GM18508 (cell line): ENCODE measurements around the gene CACNA1F.

Experiments
- ATAC-seq: cut with Tn5 transposase; IDR thresholded peaks from one replicate; pipeline ENCODE4 v1.9.1; 2021; ENCODE audit warnings: moderate number of reproducible peaks; ENCODE audit not compliant: insufficient read depth, unreplicated experiment

The CACNA1F gene

DNA sequence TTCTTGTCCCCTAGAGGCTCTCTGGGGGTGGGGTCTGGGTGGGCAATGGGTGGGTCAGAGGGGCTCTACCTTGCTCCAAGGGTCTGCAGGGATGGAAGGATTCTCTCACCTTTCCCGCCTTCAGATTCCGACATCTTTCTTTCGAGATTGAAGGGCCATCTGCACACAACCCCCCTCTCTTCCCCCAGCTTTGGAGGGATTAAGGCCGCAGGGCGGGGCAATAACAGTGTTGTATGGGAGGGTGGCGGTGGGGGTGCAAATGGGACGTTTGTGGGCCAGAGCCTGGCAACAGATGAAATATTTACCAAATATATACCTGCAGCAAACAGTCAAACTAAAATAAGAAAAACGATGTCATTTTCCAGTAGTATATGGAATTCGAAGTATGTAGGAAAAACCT, at the start of gene CACNA1F:
TSS of gene CACNA1F (minus strand) at position 165 of the 400 bp plus-strand sequence. CDS start at position 134, 31 bp downstream.
- ATAC-seq = no peak

DNA sequence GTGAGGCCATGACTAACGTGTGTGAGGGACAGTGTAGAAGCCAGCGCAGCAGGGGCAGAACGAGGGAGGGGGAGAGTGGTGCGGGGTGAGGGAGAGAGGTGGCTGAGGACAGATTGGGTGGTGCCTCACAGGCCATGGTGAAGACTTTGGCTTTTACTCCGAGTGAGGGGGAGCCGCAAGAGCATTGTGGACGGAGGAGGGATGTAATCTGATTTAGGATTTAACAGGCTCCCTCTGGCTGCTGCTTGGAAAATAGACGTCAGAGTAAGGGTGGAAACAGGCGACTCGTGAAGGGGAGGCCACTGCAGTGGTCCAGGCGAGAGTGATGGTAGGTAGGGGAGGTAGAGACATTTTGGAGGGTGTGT, 49.5 kb upstream of the CACNA1F start:
- no peak for ATAC-seq

DNA sequence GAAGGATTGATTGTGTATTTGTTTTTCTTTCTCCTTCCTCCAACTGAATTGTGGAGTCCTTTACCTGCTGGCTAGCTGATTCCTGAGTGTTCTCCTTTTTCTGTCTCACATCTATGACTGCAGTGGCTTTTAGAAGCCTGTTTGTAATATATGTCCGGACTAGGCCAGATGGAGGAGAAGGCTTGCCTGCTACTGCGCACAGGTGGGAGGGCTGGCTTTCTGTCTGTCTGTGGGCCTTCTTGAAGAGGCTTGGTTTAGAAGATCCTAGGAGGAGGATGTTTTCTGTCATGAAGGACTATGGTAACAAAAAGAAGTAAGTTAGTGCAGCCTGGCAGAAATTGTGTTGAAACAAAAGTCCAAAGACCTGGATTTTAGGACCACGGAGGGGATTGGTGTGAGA, 44.9 kb upstream of the CACNA1F start:
- no peak for ATAC-seq

DNA sequence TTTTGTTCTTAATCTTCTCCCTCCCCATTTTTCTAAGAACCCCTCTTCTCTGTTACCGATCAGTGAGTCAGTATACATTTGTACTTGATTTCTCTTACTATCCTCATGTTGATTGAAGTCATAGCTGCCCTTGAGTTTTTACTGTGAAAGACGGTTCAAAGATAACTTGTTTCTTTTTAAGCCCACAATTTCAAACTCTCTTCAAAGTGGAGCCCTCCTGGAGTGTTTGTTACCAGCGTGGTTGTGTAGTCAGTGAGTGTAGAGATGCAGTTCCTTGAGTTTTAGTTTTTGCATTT, 44.3 kb upstream of the CACNA1F start:
- no peak for ATAC-seq

DNA sequence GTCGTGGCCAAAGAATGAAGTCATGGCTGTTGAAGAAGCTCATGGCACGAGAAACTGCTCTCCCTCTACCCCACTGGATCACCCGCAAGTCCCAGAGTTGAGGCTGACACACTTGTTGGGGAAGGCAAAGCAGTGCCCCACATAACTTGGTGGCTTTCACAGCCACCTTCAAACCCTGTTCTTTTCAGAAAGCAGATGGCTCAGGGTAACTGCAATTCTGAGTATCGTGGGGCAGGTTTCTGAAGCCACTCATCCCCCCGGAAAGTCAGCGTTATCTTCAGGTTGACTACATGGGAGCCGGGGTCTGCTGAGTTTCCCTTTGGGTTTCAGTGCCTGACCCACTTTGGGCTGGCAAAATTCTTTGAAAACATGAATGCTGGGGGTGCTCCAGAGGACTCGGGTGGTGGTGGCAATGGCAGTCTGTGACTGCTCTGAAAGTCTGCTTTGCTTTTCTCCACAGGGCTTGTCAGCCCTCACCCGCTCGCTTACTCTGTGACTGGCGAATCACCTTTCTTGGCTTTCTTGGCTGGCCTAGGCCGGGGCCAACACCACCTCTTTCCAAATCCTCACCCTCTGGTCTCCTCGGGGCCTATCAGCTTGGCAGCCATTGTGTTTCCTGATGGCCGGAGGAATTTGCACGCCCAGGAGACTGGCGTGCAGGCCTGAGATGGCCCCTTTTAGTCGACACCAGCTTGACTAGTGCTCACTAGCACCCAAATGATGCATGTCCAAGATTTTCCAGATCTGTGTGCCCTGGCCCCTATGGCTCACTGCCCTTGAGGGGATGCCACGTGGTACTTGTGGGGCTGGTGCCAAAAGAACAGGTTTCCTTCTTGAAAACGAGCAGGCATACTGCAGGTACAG, 43.8 kb upstream of the CACNA1F start:
- no peak for ATAC-seq

DNA sequence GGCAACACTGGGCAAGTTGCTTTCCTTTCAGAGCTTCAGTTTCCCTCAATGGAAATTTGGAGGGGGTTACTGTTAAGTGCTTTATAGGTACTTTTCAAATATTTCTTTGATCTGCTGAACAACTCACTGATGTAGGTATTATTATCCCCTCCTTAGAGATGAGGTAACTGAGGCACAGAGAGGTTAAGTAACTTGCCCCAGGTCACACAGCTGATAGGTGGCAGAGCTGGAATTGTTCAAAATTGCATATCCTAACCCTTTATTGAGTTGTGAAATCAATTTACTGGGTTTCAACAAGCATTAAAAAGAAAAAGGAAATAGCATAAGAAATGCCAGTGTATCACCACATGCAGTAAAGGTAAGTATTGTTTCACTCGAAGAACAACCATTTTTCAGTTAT, 43.1 kb upstream of the CACNA1F start:
- ATAC-seq = no peak

DNA sequence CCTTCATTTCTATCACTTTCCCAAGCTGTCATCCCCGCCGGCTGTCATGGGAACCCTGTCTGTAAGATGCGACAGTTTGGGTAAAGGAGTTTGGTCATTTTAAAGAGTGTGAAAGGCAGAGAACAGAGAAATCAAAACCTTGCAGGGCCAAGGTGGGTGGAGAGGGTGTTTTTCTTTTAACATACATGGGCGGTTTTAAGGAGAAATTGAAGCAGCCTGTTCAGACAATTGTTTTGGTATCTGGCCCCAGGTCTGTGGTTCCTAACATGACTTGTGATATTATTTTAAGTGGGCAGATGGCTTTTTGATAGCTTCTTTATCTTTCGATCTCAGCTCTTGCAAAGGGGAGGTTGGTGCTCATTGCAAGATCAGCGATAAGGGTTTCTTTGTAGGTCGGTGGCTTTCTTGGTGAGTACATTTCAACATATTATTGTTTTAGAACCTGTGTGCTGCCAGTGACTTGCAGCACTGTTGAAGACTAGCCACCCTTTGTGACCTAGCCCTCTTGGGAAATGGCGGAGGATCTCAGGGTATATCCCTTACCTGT, 40.1 kb upstream of the CACNA1F start:
- ATAC-seq = no peak

DNA sequence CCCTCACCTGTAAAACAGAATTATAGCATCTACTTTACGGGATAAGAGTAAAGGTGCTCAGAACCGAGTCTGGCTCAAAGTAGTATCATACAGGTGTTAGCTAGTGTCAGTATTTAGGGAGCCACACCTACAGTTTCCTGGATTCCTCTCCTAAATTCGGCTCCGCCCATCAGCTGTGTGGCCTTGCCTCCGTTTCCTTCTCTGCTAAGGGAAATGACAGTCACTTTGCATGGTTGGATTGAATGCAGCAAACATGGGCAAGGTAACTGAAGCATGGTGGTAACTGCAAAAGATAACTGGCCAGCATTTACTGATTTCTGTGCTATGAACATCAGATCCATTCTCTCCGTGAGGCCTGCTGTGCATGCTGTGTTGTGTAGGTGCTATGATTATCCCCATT, 39.3 kb upstream of the CACNA1F start:
- no peak for ATAC-seq

DNA sequence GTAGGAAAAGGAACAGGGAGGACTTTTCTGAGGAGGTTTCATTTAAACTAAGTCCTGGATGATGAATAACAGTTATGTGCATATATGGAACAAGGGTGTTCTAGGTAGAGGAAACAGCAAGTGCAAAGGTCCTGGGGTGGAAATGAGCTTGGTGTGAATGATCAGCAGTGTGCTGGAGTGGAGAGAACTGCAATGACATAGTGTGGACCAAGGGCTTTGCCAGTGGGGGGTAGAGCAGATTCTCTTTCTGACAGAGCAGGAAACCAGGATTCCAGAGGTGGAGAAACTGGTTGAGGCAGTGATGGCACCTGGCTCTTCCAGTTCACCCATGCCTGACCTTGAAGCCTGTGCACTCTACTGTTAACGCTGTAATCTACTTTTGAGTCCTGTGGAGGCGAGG, 38.2 kb upstream of the CACNA1F start:
- ATAC-seq = no peak

DNA sequence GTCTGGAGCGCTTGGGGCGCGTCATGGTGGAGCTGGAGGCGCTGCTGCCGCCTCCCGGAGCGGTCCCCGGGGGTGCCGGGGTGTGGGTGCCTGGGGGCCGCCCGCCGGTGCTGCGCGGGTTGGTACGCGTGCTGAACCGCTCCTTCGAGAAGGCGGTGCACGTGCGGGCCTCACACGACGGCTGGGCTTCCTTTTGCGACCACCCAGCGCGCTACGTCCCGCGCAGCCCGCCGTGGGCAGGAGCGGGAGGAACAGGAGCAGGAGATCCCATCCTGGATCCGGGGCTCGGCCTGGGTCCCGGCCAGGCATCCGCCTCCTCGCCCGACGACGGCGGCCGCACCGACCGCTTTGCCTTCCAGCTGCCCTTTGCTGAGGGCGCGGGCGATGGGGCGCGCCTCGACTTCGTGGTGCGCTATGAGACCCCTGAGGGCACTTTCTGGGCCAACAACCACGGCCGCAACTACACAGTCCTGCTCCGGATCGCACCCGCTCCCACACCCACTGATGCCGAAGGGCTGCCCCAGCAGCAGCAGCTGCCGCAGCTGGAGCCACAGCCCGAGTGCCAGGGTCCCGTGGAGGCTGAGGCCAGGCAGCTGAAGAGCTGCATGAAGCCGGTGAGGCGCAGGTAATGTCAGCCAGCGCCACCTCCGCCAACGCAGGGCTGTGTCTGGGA, 37.2 kb upstream of the CACNA1F start:
- ATAC-seq = no peak

DNA sequence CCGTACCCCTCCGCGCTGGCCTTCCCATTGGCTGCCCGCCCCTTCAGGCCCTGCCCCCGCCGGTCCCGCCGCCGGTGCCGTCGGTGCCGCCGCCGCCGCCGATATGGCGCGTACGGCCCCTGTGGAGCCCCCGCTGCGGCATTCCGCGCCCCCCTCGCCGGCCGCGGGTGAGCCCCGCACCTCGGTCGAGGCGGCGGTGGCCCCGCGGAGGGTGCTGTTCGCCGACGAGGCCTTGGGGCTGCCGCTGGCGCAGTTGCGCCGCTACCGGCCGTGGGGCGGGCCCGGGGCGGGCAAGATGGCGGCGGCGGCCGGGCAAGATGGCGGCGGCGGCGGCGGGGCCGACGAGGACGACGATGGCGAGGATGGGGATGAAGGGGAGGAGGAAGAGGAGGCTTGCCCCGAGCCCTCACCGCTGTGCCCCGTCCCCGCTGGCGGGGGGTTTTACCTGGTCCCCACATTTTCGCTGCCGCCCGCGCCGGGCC, 36.7 kb upstream of the CACNA1F start, which contains the start of gene PPP1R3F:
TSS of gene PPP1R3F (plus strand) at position 27 of the 482 bp plus-strand sequence. CDS start at position 104, 77 bp downstream.
- ATAC-seq = no peak

DNA sequence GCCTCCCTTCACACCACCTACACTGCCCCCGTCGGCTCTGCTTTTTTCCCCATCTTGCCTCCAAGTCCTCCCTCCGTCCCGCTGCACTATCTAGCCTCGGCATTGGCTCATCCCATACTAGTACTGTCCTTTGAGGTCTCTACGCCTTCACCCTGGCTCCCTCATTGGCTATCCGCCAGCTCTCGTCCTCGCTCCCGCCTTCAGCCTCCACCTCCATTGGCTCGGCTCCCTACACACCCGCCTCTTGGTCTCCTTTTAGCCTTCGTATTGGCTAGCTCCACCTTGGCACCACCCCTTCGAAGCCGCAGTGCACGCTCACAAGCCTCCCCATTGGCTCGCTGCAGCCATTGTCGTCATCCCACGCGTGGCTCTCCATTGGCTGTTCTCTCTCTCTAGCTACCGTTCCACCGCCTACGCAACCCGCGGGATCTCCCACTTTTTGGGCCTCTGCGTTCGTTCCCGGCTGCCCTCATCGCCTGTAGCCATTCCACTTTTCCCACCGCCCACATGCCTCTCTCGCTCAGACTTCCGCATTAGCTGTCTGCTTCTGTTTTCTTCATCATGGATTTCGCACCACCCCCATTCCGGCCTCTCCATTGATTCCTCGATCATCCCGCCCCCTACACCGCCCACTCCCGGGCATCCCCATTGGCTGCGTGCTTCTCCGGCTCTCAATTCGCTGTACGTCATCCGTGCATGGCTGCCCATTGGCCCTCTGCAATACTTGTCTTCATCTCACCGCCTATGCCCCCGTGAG, 36.0 kb upstream of the CACNA1F start:
- peak; percentile 86 for ATAC-seq

DNA sequence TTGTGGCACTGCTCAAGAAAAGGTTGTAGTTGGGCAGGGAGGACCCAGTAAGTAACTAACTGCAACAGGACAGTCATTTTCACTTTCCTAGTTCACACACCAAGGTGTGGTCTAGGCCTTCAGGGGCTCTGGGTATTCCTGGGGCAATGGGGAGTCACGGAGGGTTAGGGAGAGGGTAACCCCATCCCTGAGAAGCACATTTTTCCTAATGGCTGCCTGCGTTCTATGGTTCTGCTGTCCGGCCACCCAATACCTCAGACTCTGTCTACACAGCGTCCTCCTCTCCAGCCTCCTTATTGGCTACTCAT, 35.5 kb upstream of the CACNA1F start:
- no peak for ATAC-seq

DNA sequence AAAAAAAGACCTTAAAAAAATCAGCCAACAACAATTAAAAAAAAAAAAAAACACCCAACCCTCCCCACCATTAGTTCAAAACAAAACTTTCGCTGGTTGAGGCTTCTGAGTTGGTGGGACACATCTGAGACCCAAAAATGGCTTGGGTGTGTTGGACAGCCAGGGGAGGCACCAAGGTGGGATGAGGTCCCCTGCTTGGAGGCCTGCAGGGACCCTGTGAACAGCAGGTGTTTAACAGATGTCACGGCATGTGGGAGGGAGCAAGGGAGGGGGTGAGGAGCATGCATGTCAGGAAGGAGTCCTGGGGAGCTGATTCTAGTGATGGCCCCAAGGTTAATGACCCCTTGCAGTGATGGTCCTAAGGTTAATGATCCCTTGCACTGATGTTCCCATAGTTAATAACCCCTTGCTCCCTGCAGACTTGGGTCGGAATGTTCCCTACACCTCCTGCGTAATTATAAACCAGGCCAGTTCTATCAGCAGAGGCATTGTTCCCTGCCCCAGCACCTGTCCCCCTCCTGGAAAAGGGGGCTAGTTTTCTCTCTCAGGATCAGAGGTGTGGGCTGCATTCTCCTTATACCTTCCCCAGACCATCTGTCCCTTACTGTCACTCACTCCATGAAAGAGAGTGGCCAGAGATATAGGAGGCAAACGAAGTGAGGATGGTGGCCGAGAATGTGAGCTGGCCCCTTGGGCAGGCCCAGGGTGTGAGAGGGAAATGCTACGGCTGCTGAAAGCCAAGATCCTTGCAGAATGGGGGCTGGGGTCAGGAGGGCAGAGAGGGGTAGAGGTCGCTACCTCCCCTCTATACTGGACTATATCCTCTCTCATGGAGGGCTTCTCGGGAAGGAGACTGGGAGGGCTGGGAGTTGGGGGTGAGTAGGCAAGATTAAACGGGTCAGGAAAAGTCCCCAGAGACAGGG, 33.6 kb upstream of the CACNA1F start:
- ATAC-seq = no peak

DNA sequence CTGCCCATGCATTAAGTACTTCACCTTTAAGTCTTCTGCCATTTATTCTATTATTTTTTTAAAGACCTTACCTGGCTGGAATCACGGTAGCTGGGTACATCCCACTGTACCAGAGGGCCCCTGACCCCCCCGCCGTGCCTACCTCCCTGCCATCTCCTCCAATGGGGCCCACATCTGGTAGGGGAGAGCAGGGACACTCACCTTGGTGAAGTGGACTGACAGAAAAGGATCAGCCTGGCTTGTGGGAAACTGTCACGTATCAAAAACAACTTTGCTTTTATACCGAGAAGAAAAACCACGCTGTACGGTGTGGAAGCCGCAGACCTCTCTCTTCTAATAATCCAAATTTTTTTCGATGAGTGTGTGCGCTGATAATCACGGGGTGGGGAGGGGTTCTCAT, 31.3 kb upstream of the CACNA1F start, which contains the start of gene FOXP3:
TSS of gene FOXP3 (minus strand) at position 251 of the 400 bp plus-strand sequence. CDS start 6,205 bp downstream, outside the sequence.
- no peak for ATAC-seq

DNA sequence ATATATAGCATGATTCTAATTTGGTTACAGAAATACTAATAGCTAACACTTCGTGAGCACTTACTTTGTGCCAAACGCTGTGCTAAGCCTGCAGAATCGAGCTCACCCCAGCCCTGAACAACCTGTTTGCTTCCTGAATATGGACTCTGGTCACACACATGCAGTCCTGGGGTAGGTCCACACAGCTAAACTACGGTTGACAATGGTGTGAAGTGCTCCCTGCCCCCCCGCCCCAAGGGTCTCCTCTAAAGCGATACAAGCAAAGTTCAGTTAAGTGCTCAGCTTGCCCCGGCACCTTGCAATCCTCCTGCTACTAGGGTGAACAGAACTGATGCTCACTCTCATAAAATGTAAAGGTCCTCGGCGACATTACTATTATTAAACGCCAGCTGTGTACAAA, 30.5 kb upstream of the CACNA1F start:
- ATAC-seq = no peak

DNA sequence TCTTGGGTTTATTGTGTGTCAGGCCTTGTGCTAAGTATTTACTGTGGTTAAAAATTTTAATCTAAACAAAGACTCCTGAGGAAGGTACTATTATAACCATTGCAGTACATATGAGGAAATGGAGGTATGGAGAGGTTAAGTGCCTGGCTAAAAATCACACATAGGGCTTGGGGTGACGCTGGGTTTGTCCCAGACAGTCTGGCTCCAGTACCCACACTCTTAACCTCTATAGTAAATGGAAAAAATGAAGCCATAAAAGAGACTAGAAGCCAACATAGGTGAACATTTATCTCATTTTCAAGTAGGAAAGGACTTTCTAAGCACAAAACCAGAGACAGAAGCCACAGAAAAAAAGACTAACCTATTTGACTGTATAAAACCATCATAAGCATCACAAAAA, 29.5 kb upstream of the CACNA1F start:
- ATAC-seq = no peak

DNA sequence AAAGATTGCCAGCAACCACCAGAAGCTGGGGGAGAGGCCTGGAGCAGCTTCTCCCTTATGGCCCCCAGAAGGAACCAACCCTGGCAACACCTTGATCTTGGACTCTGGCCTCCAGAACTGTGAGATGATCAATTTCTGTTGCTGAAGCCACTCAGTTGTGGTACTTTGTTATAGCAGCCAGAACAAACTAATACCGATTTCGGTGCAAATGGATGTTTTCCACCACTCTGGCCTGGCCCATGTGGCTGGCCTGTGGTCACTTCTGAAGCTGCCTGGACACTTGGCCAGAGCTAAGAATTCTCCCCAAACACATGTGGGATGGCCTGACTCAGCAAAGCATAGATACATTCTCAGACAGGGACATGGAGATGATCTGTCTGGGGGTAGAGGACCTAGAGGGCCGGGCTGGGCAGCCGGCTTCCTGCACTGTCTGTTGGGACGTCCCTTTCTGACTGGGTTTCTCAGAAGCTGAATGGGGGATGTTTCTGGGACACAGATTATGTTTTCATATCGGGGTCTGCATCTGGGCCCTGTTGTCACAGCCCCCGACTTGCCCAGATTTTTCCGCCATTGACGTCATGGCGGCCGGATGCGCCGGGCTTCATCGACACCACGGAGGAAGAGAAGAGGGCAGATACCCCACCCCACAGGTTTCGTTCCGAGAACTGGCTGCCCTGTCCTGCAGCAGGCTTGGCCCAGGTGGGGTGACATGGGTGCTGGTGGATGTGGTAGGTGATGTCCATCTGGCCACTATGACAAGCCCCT, 27.3 kb upstream of the CACNA1F start:
- no peak for ATAC-seq

DNA sequence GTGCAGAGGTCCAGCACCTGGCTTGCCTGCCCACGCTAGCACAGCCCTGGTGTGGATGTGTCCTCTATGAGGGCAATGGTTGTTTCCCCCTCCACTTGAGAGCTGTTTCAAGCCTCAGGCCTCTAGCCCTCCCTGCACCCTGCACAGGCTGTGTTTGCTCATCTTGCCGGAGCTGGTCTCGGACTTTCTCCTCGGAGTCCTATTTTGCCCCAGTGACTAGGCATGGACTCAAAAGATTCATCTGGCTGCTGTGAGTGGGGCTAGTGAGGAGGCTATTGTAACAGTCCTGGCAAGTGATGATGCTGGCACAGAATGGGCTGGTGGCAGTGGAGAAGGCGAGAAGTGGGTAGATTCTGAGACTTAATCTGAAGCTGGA, 25.6 kb upstream of the CACNA1F start:
- no peak for ATAC-seq
